K562 (cell line): ENCODE measurements around the gene LRRC25. TPM values are rescaled to one million over a fixed set of nuclear protein-coding genes. Genes with fewer than 3 reads are reported as not detected.
A peak's percentile ranks its signal among the peaks of the same experiment; 100 is the strongest.

Source experiments
- ASH1L ChIP-seq: fragments of 450-650 bp; IDR thresholded peaks from 2 replicates; pipeline ENCODE4 v1.6.1; 2018; ENCODE audit warnings: borderline replicate concordance, mild to moderate bottlenecking, low read depth; ENCODE audit not compliant: partially characterized antibody
- CCNT2 ChIP-seq: IDR thresholded peaks from 2 replicates; pipeline ENCODE4 v1.6.1; 2011; ENCODE audit warnings: borderline replicate concordance, low read depth, mild to moderate bottlenecking, moderate library complexity, mixed read lengths, low read length; ENCODE audit not compliant: insufficient read length; ENCODE audit errors: extremely low read depth
- CREM ChIP-seq: IDR thresholded peaks from 2 replicates; pipeline ENCODE4 v1.6.1; 2014; ENCODE audit warnings: antibody characterized with exemption, low read depth
- CSDE1 ChIP-seq, 2 experiments: fragments of 450-650 bp; IDR thresholded peaks; 2 replicates each; pipeline ENCODE4 v1.6.1; 2016; ENCODE audit warnings: mild to moderate bottlenecking in 1 of 2
- E2F4 ChIP-seq: sonication (generic); formaldehyde crosslinking; IDR thresholded peaks from 2 replicates; pipeline ENCODE4 v1.8.0; 2022; ENCODE audit warnings: mild to moderate bottlenecking, low read depth, missing genetic modification reagents
- FOXA3 ChIP-seq, 2 experiments: fragments of 450-650 bp in 1 of 2; sonication (generic) in 1 of 2; formaldehyde crosslinking; IDR thresholded peaks in 1 of 2; conservative IDR thresholded peaks in 1 of 2; 2 replicates each; pipeline versions ENCODE4 v1.4.0 to v1.8.0; 2020 to 2022; ENCODE audit warnings: mild to moderate bottlenecking in 2 of 2, missing genetic modification reagents in 1 of 2
- HCFC1 ChIP-seq: IDR thresholded peaks from 2 replicates; pipeline ENCODE4 v1.6.1; 2012; ENCODE audit warnings: low read depth, low read length, improper control_type of control experiment
- HMG20A ChIP-seq: fragments of 450-650 bp; formaldehyde crosslinking; conservative IDR thresholded peaks from 2 replicates; pipeline ENCODE4 v1.4.0; 2020; ENCODE audit warnings: mild to moderate bottlenecking, mixed read lengths
- HOXB6 ChIP-seq: fragments of 250-450 bp; sonication (Bioruptor Pico); IDR thresholded peaks from 2 replicates; pipeline ENCODE4 v1.5.1; 2022; ENCODE audit warnings: mild to moderate bottlenecking, borderline replicate concordance
- IFI16 ChIP-seq: fragments of 250-450 bp; sonication (Bioruptor Pico); IDR thresholded peaks from 2 replicates; pipeline ENCODE4 v2.1.2; 2022; ENCODE audit warnings: mild to moderate bottlenecking, inconsistent platforms
- JUNB ChIP-seq: fragments of 450-650 bp; formaldehyde crosslinking; conservative IDR thresholded peaks from 2 replicates; pipeline ENCODE4 v1.4.0; 2020; ENCODE audit warnings: mild to moderate bottlenecking
- NCOR1 ChIP-seq: fragments of 450-650 bp; IDR thresholded peaks from 2 replicates; pipeline ENCODE4 v1.6.1; 2016; ENCODE audit warnings: mild to moderate bottlenecking, moderate library complexity
- NR3C1 ChIP-seq: sonication (generic); formaldehyde crosslinking; IDR thresholded peaks from 2 replicates; pipeline ENCODE4 v1.8.1; 2022; ENCODE audit warnings: missing genetic modification reagents
- POLR2H ChIP-seq: IDR thresholded peaks from 2 replicates; pipeline ENCODE4 v1.6.1; 2016; ENCODE audit warnings: missing genetic modification characterization, low read depth, mild to moderate bottlenecking, control low read depth, missing compliant biosample characterization, moderate library complexity
- SMARCC2 ChIP-seq: fragments of 450-650 bp; IDR thresholded peaks from 2 replicates; pipeline ENCODE4 v1.6.1; 2017; ENCODE audit warnings: antibody characterized with exemption, moderate library complexity, mild to moderate bottlenecking, low read depth
- TCF7L2 ChIP-seq: fragments of 150-350 bp; IDR thresholded peaks from 2 replicates; pipeline ENCODE4 v1.6.1; 2016; ENCODE audit warnings: low read depth, mild to moderate bottlenecking, low read length, moderate library complexity
- ZBTB1 ChIP-seq: sonication (generic); formaldehyde crosslinking; IDR thresholded peaks from 2 replicates; pipeline ENCODE4 v1.8.1; 2023; ENCODE audit warnings: missing genetic modification reagents, low read depth, mild to moderate bottlenecking, borderline replicate concordance
- ZHX1 ChIP-seq: fragments of 150-350 bp; conservative IDR thresholded peaks from 2 replicates; pipeline ENCODE4 v1.6.1; 2014; ENCODE audit warnings: low read length
- ZNF124 ChIP-seq: sonication (generic); formaldehyde crosslinking; IDR thresholded peaks from 2 replicates; pipeline ENCODE4 v1.8.1; 2022; ENCODE audit warnings: missing genetic modification reagents
- ZNF316 ChIP-seq: fragments of 450-650 bp; IDR thresholded peaks from 2 replicates; pipeline ENCODE4 v1.6.1; 2016
- ZNF445 ChIP-seq: fragments of 250-450 bp; sonication (Bioruptor Pico); IDR thresholded peaks from 2 replicates; pipeline ENCODE4 v1.4.0; 2020; ENCODE audit warnings: low read depth, mild to moderate bottlenecking, moderate library complexity
- ZNF668 ChIP-seq: fragments of 250-450 bp; sonication (Bioruptor Pico); IDR thresholded peaks from 2 replicates; pipeline ENCODE4 v1.8.0; 2022; ENCODE audit warnings: mild to moderate bottlenecking, inconsistent platforms
- ZNF699 ChIP-seq: fragments of 250-450 bp; sonication (Bioruptor Pico); IDR thresholded peaks from 2 replicates; pipeline ENCODE4 v1.8.0; 2021; ENCODE audit warnings: mild to moderate bottlenecking, moderate library complexity; ENCODE audit not compliant: insufficient replicate concordance
- ZNF740 ChIP-seq, 3 experiments: fragments of 200-800 bp in 1 of 3; sonication (Bioruptor generic) in 1 of 3; sonication (generic) in 1 of 3; formaldehyde crosslinking in 1 of 3; IDR thresholded peaks; 2 replicates each; pipeline versions ENCODE4 v1.6.1 to v1.8.0; 2016 to 2022; ENCODE audit warnings: mild to moderate bottlenecking in 2 of 3, missing compliant biosample characterization in 2 of 3, missing genetic modification characterization in 2 of 3, missing genetic modification reagents in 1 of 3
- polyA plus RNA-seq, 8 experiments: library from polyadenylated mRNA; depleted of rRNA in 4 of 8; stranded (reverse) in 5 of 8; unstranded in 3 of 8; fragments of >200 nt; fragmentation: Nextera tagmentation in 2 of 8; fragmentation: Illumina TruSeq in 1 of 8; extraction: Ambion mirVana in 2 of 8; extraction: Trizol in 1 of 8; gene quantifications; 2 replicates each; pipeline versions ENCODE4 v1.2.1 to v1.2.3, GENCODE V29; 2011 to 2014; ENCODE audit warnings: inconsistent platforms in 1 of 8, missing spikeins in 1 of 8
- total RNA-seq, 7 experiments: library from RNA; depleted of rRNA in 6 of 7; stranded (reverse); fragments of >200 nt in 6 of 7; fragmentation: Illumina TruSeq in 2 of 7; extraction: Trizol in 2 of 7; gene quantifications; 2 replicates each; pipeline versions ENCODE4 v1.2.1 to v1.2.3, GENCODE V29; 2011 to 2021; ENCODE audit warnings: low replicate concordance in 1 of 7

LRRC25 gene
- total and polyA plus RNA-seq, 9 of the 15 experiments (the other 6 are each of a cell fraction or from before 2014, with no cell fraction given) = 0.07 to 0.36 (median 0.10) TPM; not detected in 3

- TF ChIP-seq POLR2H (tag) (no peak), ZHX1 (no peak), CSDE1 (IDR thresholded peaks at IDR 0.05) (no peak), ZNF316 (no peak), ZBTB1 (CRISPR knock-in tag) (no peak; the same call in 1 of the 2 replicates), ZNF124 (no peak), IFI16 (no peak), HMG20A (CRISPR knock-in tag) (no peak), TCF7L2 (no peak), JUNB (no peak), HCFC1 (no peak), FOXA3 (CRISPR knock-in tag; conservative IDR thresholded peaks at IDR 0.05 in 1 of 2, IDR thresholded peaks at IDR 0.05 in 1 of 2) (no peak), ZNF668 (CRISPR knock-in tag) (no peak), NCOR1 (no peak), SMARCC2 (no peak), E2F4 (no peak), CREM (peak; percentile 55; the same call in 1 of the 2 replicates), ZNF445 (CRISPR knock-in tag) (no peak), CCNT2 (peak; percentile 60), HOXB6 (CRISPR knock-in tag) (no peak), NR3C1 (CRISPR knock-in tag) (no peak; the same call in 1 of the 2 replicates), ASH1L (no peak), ZNF740 (CRISPR knock-in tag; IDR thresholded peaks at IDR 0.05) (no peak; the same call in 1 of the 2 replicates), ZNF740 (tag; IDR thresholded peaks at IDR 0.05) (no peak), ZNF699 (no peak)
These were observed 40.3 kb upstream of the LRRC25 start, which contains the start of gene ISYNA1 (continued) for GRCh38 chr19:18437491-18438330.
